WTC11 (cell line): ENCODE results near the gene NR3C1. TPM values are rescaled to one million over a fixed set of nuclear protein-coding genes. Genes with fewer than 3 reads are reported as not detected.

Experiments used
- ATAC-seq: fragments of 200-7000 bp; cut with Tn5 transposase; 2 replicates; pipeline ENCODE4 v1.10.0; 2021; ENCODE audit warnings: mild to moderate bottlenecking, moderate library complexity
- CTCF ChIA-PET: fragments of 300-600 bp; sonication (Branson Sonifier 250); formaldehyde crosslinking; loops from one replicate; lab custom pipeline; 2021; ENCODE audit warnings: antibody characterized with exemption; lab: Charles Lee
- POLR2A ChIA-PET: fragments of 350-600 bp; sonication (Branson Sonifier 250); formaldehyde crosslinking; loops from one replicate; lab custom pipeline; 2021; ENCODE audit warnings: antibody characterized with exemption; lab: Charles Lee
- DNase-seq: peaks from one replicate; pipeline ENCODE4 v3.0.0; 2021; ENCODE audit warnings: low spot score
- H3K27ac Mint-ChIP-seq: 2 replicates; pipeline ENCODE4 v1.8.0; 2021; ENCODE audit warnings: mixed read lengths
- H3K27me3 Mint-ChIP-seq: 2 replicates; pipeline ENCODE4 v1.8.0; 2021; ENCODE audit warnings: low read depth, mild to moderate bottlenecking, moderate library complexity, mixed read lengths
- H3K36me3 Mint-ChIP-seq: 2 replicates; pipeline ENCODE4 v1.8.0; 2021; ENCODE audit warnings: mixed read lengths
- H3K4me1 Mint-ChIP-seq: 2 replicates; pipeline ENCODE4 v1.8.0; 2022; ENCODE audit warnings: mixed read lengths
- H3K4me3 Mint-ChIP-seq: 2 replicates; pipeline ENCODE4 v1.8.0; 2021; ENCODE audit warnings: mild to moderate bottlenecking, moderate library complexity, mixed read lengths
- H3K9me3 Mint-ChIP-seq: 2 replicates; pipeline ENCODE4 v1.8.0; 2021; ENCODE audit warnings: mixed read lengths
- CDX4 ChIP-seq: fragments of 250-450 bp; sonication (Bioruptor Pico); IDR thresholded peaks from 2 replicates; pipeline ENCODE4 v1.9.0; 2021; ENCODE audit warnings: moderate library complexity, mild to moderate bottlenecking, inconsistent platforms, borderline replicate concordance
- ERG ChIP-seq: fragments of 250-450 bp; sonication (Bioruptor Pico); IDR thresholded peaks from 2 replicates; pipeline ENCODE4 v1.8.0; 2021; ENCODE audit warnings: mild to moderate bottlenecking
- HMGXB4 ChIP-seq: sonication (generic); formaldehyde crosslinking; IDR thresholded peaks from 2 replicates; pipeline ENCODE4 v1.8.1; 2023; ENCODE audit warnings: mild to moderate bottlenecking, moderate library complexity, missing genetic modification reagents
- JAZF1 ChIP-seq: fragments of 250-450 bp; sonication (Bioruptor Pico); IDR thresholded peaks from 2 replicates; pipeline ENCODE4 v1.9.0; 2021; ENCODE audit warnings: moderate library complexity, mild to moderate bottlenecking, inconsistent platforms
- JUN ChIP-seq: sonication (generic); formaldehyde crosslinking; IDR thresholded peaks from 2 replicates; pipeline ENCODE4 v1.8.0; 2023; ENCODE audit warnings: mild to moderate bottlenecking, missing genetic modification reagents
- MAX ChIP-seq: sonication (generic); formaldehyde crosslinking; IDR thresholded peaks from 2 replicates; pipeline ENCODE4 v1.8.0; 2022; ENCODE audit warnings: mild to moderate bottlenecking, missing genetic modification reagents
- MLX ChIP-seq: sonication (generic); formaldehyde crosslinking; IDR thresholded peaks from 2 replicates; pipeline ENCODE4 v1.8.1; 2023; ENCODE audit warnings: mild to moderate bottlenecking, missing genetic modification reagents, moderate library complexity
- NFATC4 ChIP-seq: fragments of 250-450 bp; sonication (Bioruptor Pico); IDR thresholded peaks from 2 replicates; pipeline ENCODE4 v1.9.0; 2021; ENCODE audit warnings: mild to moderate bottlenecking
- NFE2L1 ChIP-seq: sonication (generic); formaldehyde crosslinking; IDR thresholded peaks from 2 replicates; pipeline ENCODE4 v1.8.1; 2023; ENCODE audit warnings: missing genetic modification reagents
- NR3C1 ChIP-seq: sonication (generic); formaldehyde crosslinking; conservative IDR thresholded peaks from 2 replicates; pipeline ENCODE4 v1.8.1; 2023; ENCODE audit warnings: low read depth, mild to moderate bottlenecking, missing genetic modification reagents
- OVOL2 ChIP-seq: fragments of 250-450 bp; sonication (Bioruptor Pico); IDR thresholded peaks from 2 replicates; pipeline ENCODE4 v1.9.0; 2021; ENCODE audit warnings: mild to moderate bottlenecking, borderline replicate concordance
- RELA ChIP-seq: sonication (generic); formaldehyde crosslinking; IDR thresholded peaks from 2 replicates; pipeline ENCODE4 v1.8.1; 2022; ENCODE audit warnings: missing genetic modification reagents, mild to moderate bottlenecking, borderline replicate concordance
- SMAD4 ChIP-seq: sonication (generic); formaldehyde crosslinking; IDR thresholded peaks from 2 replicates; pipeline ENCODE4 v1.8.0; 2022; ENCODE audit warnings: mild to moderate bottlenecking, missing genetic modification reagents
- STAT6 ChIP-seq: sonication (generic); formaldehyde crosslinking; conservative IDR thresholded peaks from 2 replicates; pipeline ENCODE4 v1.8.1; 2023; ENCODE audit warnings: mild to moderate bottlenecking, low read depth, missing genetic modification reagents, moderate library complexity
- TCF7 ChIP-seq: sonication (generic); formaldehyde crosslinking; IDR thresholded peaks from 2 replicates; pipeline ENCODE4 v1.8.0; 2022; ENCODE audit warnings: mild to moderate bottlenecking, low read depth, missing genetic modification reagents, moderate library complexity
- TEAD4 ChIP-seq: sonication (generic); formaldehyde crosslinking; IDR thresholded peaks from 2 replicates; pipeline ENCODE4 v1.8.0; 2022; ENCODE audit warnings: mild to moderate bottlenecking, missing genetic modification reagents
- USF2 ChIP-seq: sonication (generic); formaldehyde crosslinking; IDR thresholded peaks from 2 replicates; pipeline ENCODE4 v1.8.1; 2023; ENCODE audit warnings: mild to moderate bottlenecking, missing genetic modification reagents, moderate library complexity
- ZBTB43 ChIP-seq: sonication (generic); formaldehyde crosslinking; IDR thresholded peaks from 2 replicates; pipeline ENCODE4 v1.8.1; 2023; ENCODE audit warnings: mild to moderate bottlenecking, missing genetic modification reagents
- ZMAT4 ChIP-seq: fragments of 250-450 bp; sonication (Bioruptor Pico); IDR thresholded peaks from 2 replicates; pipeline ENCODE4 v1.9.0; 2021; ENCODE audit warnings: mild to moderate bottlenecking
- ZNF121 ChIP-seq: sonication (generic); formaldehyde crosslinking; IDR thresholded peaks from 2 replicates; pipeline ENCODE4 v1.8.0; 2023; ENCODE audit warnings: missing genetic modification reagents
- ZNF219 ChIP-seq: sonication (generic); formaldehyde crosslinking; IDR thresholded peaks from 2 replicates; pipeline ENCODE4 v1.8.0; 2023; ENCODE audit warnings: missing genetic modification reagents, mild to moderate bottlenecking, borderline replicate concordance
- ZNF232 ChIP-seq: sonication (generic); formaldehyde crosslinking; IDR thresholded peaks from 2 replicates; pipeline ENCODE4 v1.8.0; 2022; ENCODE audit warnings: mild to moderate bottlenecking, missing genetic modification reagents
- ZNF317 ChIP-seq: sonication (generic); formaldehyde crosslinking; IDR thresholded peaks from 2 replicates; pipeline ENCODE4 v1.8.1; 2023; ENCODE audit warnings: low read depth, mild to moderate bottlenecking, moderate library complexity, missing genetic modification reagents, borderline replicate concordance
- total RNA-seq: library from RNA; stranded (reverse); gene quantifications from 3 replicates; pipeline ENCODE4 v1.2.3, GENCODE V29; 2021

NR3C1 gene
- total RNA-seq, 1 experiment from 2014 or later: 15.0 TPM

GRCh38 chr5:143390941-143391340, 12.5 kb downstream of the NR3C1 start:
- CTCF ChIA-PET: no interaction called here
- no peak overlapping the region for H3K4me3 Mint-ChIP-seq
- H3K9me3 Mint-ChIP-seq: peaks cover 13% of the 10 kb centered on the region
- TF ChIP-seq OVOL2 (CRISPR knock-in tag): no peak
- TF ChIP-seq NFATC4: no peak
- TF ChIP-seq RELA (CRISPR knock-in tag): no peak
- no peak for TF ChIP-seq JUN (CRISPR knock-in tag)
- TF ChIP-seq TCF7 (CRISPR knock-in tag): no peak
- TF ChIP-seq USF2 (CRISPR knock-in tag): no peak
- TF ChIP-seq SMAD4 (CRISPR knock-in tag): no peak
- TF ChIP-seq CDX4: no peak
- no peak for TF ChIP-seq MAX (CRISPR knock-in tag)
- no peak for TF ChIP-seq NFE2L1 (CRISPR knock-in tag)
- TF ChIP-seq ERG (CRISPR knock-in tag): no peak
- TF ChIP-seq HMGXB4 (CRISPR knock-in tag): no peak
- TF ChIP-seq TEAD4 (CRISPR knock-in tag): no peak
- TF ChIP-seq MLX (CRISPR knock-in tag): no peak
- peaks cover 12% of the 10 kb centered on the region for H3K36me3 Mint-ChIP-seq
- POLR2A ChIA-PET: no interaction called here
- ATAC-seq (no peak), DNase-seq (no peak)
- no peak overlapping the region for H3K27ac Mint-ChIP-seq
- no peaks in the 10 kb centered on the region for H3K27me3 Mint-ChIP-seq
- H3K4me1 Mint-ChIP-seq: peaks cover 31% of the 10 kb centered on the region

GRCh38 chr5:143390258-143390657, 13.2 kb downstream of the NR3C1 start:
- Mint-ChIP-seq H3K27me3 (peaks cover 2% of the 10 kb centered on the region; the same call in 1 of the 2 replicates), H3K27ac (no peak overlapping the region), H3K4me1 (peaks cover 25% of the 10 kb centered on the region), H3K9me3 (peaks cover 20% of the 10 kb centered on the region), H3K4me3 (no peak overlapping the region), H3K36me3 (peaks cover 18% of the 10 kb centered on the region)
- CTCF ChIA-PET: interaction anchor here (0.6 kb wide), 1 partner anchor 30 kb away, joined by 3 read pairs; no protein-coding TSS in a partner anchor
- no peak for DNase-seq
- POLR2A ChIA-PET: no interaction called here
- ATAC-seq: no peak
- TF ChIP-seq ZNF219 (CRISPR knock-in tag): no peak
- no peak for TF ChIP-seq ZNF232
- no peak for TF ChIP-seq ZMAT4 (CRISPR knock-in tag)
- no peak for TF ChIP-seq ZNF121 (CRISPR knock-in tag)
- no peak for TF ChIP-seq NR3C1 (CRISPR knock-in tag)
- TF ChIP-seq JAZF1: no peak
- TF ChIP-seq ZBTB43 (CRISPR knock-in tag): no peak
- TF ChIP-seq SMAD4 (CRISPR knock-in tag): no peak
- no peak for TF ChIP-seq ZNF317
- TF ChIP-seq ERG (CRISPR knock-in tag): no peak
- TF ChIP-seq STAT6: no peak
